HepG2 (cell line): ENCODE data around the gene CARMIL3. TPM values are rescaled to one million over a fixed set of nuclear protein-coding genes. Genes with fewer than 3 reads are reported as not detected.

Experiments used
- ATM ChIP-seq: fragments of 450-650 bp; IDR thresholded peaks from 2 replicates; pipeline ENCODE4 v1.7.1; 2017; ENCODE audit warnings: mild to moderate bottlenecking, borderline replicate concordance
- BATF2 ChIP-seq: sonication (generic); formaldehyde crosslinking; IDR thresholded peaks from 2 replicates; pipeline ENCODE4 v1.8.0; 2022; ENCODE audit warnings: mild to moderate bottlenecking, missing genetic modification reagents, moderate library complexity
- CSRNP2 ChIP-seq: sonication (generic); formaldehyde crosslinking; conservative IDR thresholded peaks from 2 replicates; pipeline ENCODE4 v1.8.0; 2022; ENCODE audit warnings: low read depth, missing genetic modification reagents
- GABPA ChIP-seq, 2 experiments: IDR thresholded peaks; 2 replicates each; pipeline ENCODE4 v1.6.1; 2011 to 2016; ENCODE audit warnings: low read depth in 2 of 2, low read length in 1 of 2, missing biosample characterization in 1 of 2, missing genetic modification characterization in 1 of 2
- GTF2F1 ChIP-seq: fragments of 150-350 bp; IDR thresholded peaks from 2 replicates; pipeline ENCODE4 v1.6.1; 2014; ENCODE audit warnings: low read length
- HDAC2 ChIP-seq: sonication (generic); formaldehyde crosslinking; IDR thresholded peaks from 2 replicates; pipeline ENCODE4 v1.4.0; 2020; ENCODE audit warnings: missing genetic modification reagents
- HOXD1 ChIP-seq: sonication (generic); formaldehyde crosslinking; IDR thresholded peaks from 2 replicates; pipeline ENCODE4 v1.5.0; 2020; ENCODE audit warnings: missing genetic modification reagents
- KLF11 ChIP-seq: IDR thresholded peaks from 2 replicates; pipeline ENCODE4 v1.6.1; 2016; ENCODE audit warnings: missing compliant biosample characterization
- KMT2B ChIP-seq: IDR thresholded peaks from 2 replicates; pipeline ENCODE4 v1.6.1; 2016; ENCODE audit warnings: missing genetic modification reagents, missing compliant biosample characterization
- MNT ChIP-seq: fragments of 450-650 bp; IDR thresholded peaks from 2 replicates; pipeline ENCODE4 v1.6.1; 2016
- RFXAP ChIP-seq: sonication (generic); formaldehyde crosslinking; IDR thresholded peaks from 2 replicates; pipeline ENCODE4 v1.4.0; 2020; ENCODE audit warnings: missing genetic modification reagents, borderline replicate concordance
- SMARCC2 ChIP-seq: fragments of 450-650 bp; IDR thresholded peaks from 2 replicates; pipeline ENCODE4 v1.6.1; 2017; ENCODE audit warnings: antibody characterized with exemption, mild to moderate bottlenecking
- SNAPC4 ChIP-seq: sonication (generic); formaldehyde crosslinking; IDR thresholded peaks from 2 replicates; pipeline ENCODE4 v1.4.0; 2020; ENCODE audit warnings: mild to moderate bottlenecking, missing genetic modification reagents
- SNAPC5 ChIP-seq: sonication (generic); formaldehyde crosslinking; IDR thresholded peaks from 2 replicates; pipeline ENCODE4 v1.8.1; 2023; ENCODE audit warnings: mild to moderate bottlenecking, missing genetic modification reagents, borderline replicate concordance
- ZBTB25 ChIP-seq: IDR thresholded peaks from 2 replicates; pipeline ENCODE4 v1.6.1; 2018; ENCODE audit warnings: missing genetic modification reagents
- ZFX ChIP-seq: sonication (generic); formaldehyde crosslinking; IDR thresholded peaks from 2 replicates; pipeline ENCODE4 v1.4.0; 2020; ENCODE audit warnings: mild to moderate bottlenecking, low read depth, missing genetic modification reagents, moderate library complexity
- ZNF138 ChIP-seq: sonication (generic); formaldehyde crosslinking; IDR thresholded peaks from 2 replicates; pipeline ENCODE4 v1.5.0; 2020; ENCODE audit warnings: mild to moderate bottlenecking, low read depth, missing genetic modification reagents
- ZNF564 ChIP-seq: sonication (generic); formaldehyde crosslinking; IDR thresholded peaks from 2 replicates; pipeline ENCODE4 v1.8.1; 2023; ENCODE audit warnings: mild to moderate bottlenecking, missing genetic modification reagents
- ZNF775 ChIP-seq: sonication (generic); formaldehyde crosslinking; IDR thresholded peaks from 2 replicates; pipeline ENCODE4 v1.4.0; 2020; ENCODE audit warnings: missing genetic modification reagents, mild to moderate bottlenecking, moderate library complexity, borderline replicate concordance
- ZNF792 ChIP-seq: IDR thresholded peaks from 2 replicates; pipeline ENCODE4 v1.6.1; 2016
- polyA plus RNA-seq, 8 experiments: library from polyadenylated mRNA; depleted of rRNA in 3 of 8; stranded (reverse) in 7 of 8; unstranded in 1 of 8; fragments of >200 nt; fragmentation: Illumina TruSeq in 4 of 8; extraction: Trizol in 4 of 8; gene quantifications; 2 replicates each; pipeline versions ENCODE4 v1.2.1 to v1.2.3, GENCODE V29; 2011 to 2016; ENCODE audit warnings: low read depth in 4 of 8, missing spikeins in 1 of 8, mixed read lengths in 1 of 8; ENCODE audit not compliant: insufficient read depth in 1 of 8
- total RNA-seq, 5 experiments: library from RNA; depleted of rRNA; stranded (reverse); fragments of >200 nt; fragmentation: Illumina TruSeq; extraction: Trizol; gene quantifications; 2 replicates each; pipeline ENCODE4 v1.2.3, GENCODE V29; 2016; ENCODE audit warnings: low read depth in 1 of 5

Gene CARMIL3
- total and polyA plus RNA-seq, 2 of the 13 experiments (the other 11 are each of a cell fraction or from before 2014, with no cell fraction given): 0.27 to 0.55 TPM

- TF ChIP-seq SNAPC5 (CRISPR knock-in tag) (peak; percentile 93; the same call in 1 of the 2 replicates), KLF11 (CRISPR knock-in tag) (peak; percentile 97), ZNF775 (CRISPR knock-in tag) (peak; percentile 48; the same call in 1 of the 2 replicates), RFXAP (CRISPR knock-in tag) (peak; percentile 95; the same call in 1 of the 2 replicates), ZNF138 (CRISPR knock-in tag) (0 out of 2 replicates have a peak, but pooled peaks have one; percentile 93), KMT2B (peak; percentile 87), SMARCC2 (peak; percentile 62; the same call in 1 of the 2 replicates), ZBTB25 (CRISPR knock-in tag) (peak; percentile 97), BATF2 (CRISPR knock-in tag) (no peak), GABPA (IDR thresholded peaks at IDR 0.05; ENCODE audit: low read depth, low read length) (no peak), GABPA (CRISPR knock-in tag; IDR thresholded peaks at IDR 0.05; ENCODE audit: low read depth) (no peak), GTF2F1 (peak; percentile 69; the same call in 1 of the 2 replicates), SNAPC4 (CRISPR knock-in tag) (peak; percentile 93), ZFX (CRISPR knock-in tag) (peak; percentile 98), ZNF564 (CRISPR knock-in tag) (no peak), ZNF792 (CRISPR knock-in tag) (peak; percentile 99), ATM (no peak), HOXD1 (CRISPR knock-in tag) (peak; percentile 99), MNT (peak; percentile 74), HDAC2 (CRISPR knock-in tag) (peak; percentile 100), CSRNP2 (no peak)
Measured at GRCh38 chr14:24113801-24114531, 62.2 kb downstream of the CARMIL3 start (continued).
